Measurements from ENCODE around the gene C6orf136. TPM values are rescaled to one million over a fixed set of nuclear protein-coding genes. Genes with fewer than 3 reads are reported as not detected.

The C6orf136 gene
- total and polyA plus RNA-seq, 8 donors = 7.3 to 126 (median 23.4) TPM

GRCh38 chr6:30643656-30644055, 3.3 kb upstream of the C6orf136 start:
- intact Hi-C loops (cut with DNase I; ENCODE audit: low total_unique reads) = no loop called here
- WGBS, 5 donors = 86 to 98% (median 97%) methylated on average over 2 of the region's 2 CpGs
- Histone ChIP-seq H3K27ac (no peak overlapping the region), H3K9me3 (no peaks in the 10 kb centered on the region), H3K36me3 (peaks cover 0 to 68% (median 62%) of the 10 kb centered on the region in 4 donors), H3K4me3 (no peak overlapping the region), H3K4me1 (peaks cover 8 to 23% (median 22%) of the 10 kb centered on the region in 4 donors), H3K27me3 (no peaks in the 10 kb centered on the region)
- no peak for DNase-seq
- TF ChIP-seq POLR2AphosphoS5 (IDR thresholded peaks at IDR 0.05) (no peak), CTCF (IDR thresholded peaks at IDR 0.05) (no peak), EP300 (IDR thresholded peaks at IDR 0.05) (no peak), POLR2A (IDR thresholded peaks at IDR 0.05) (no peak)

- H3K36me3 ChIP-seq = peaks cover 0 to 68% (median 60%) of the 10 kb centered on the region in 4 donors
- no peak overlapping the region for H3K4me3 ChIP-seq
- H3K9me3 ChIP-seq = no peaks in the 10 kb centered on the region
- DNase-seq = no peak
- intact Hi-C loops (cut with DNase I; ENCODE audit: low total_unique reads) = no loop called here
- 69 to 75% (median 70%) methylated on average over 5 of the region's 5 CpGs for WGBS, 5 donors
- no peak for TF ChIP-seq CTCF (IDR thresholded peaks at IDR 0.05)
- TF ChIP-seq POLR2AphosphoS5 (IDR thresholded peaks at IDR 0.05) = no peak
- TF ChIP-seq POLR2A (IDR thresholded peaks at IDR 0.05) = no peak
- no peak for TF ChIP-seq EP300 (IDR thresholded peaks at IDR 0.05)
- H3K27me3 ChIP-seq = no peaks in the 10 kb centered on the region
- H3K27ac ChIP-seq = no peak overlapping the region
- H3K4me1 ChIP-seq = peaks cover 11 to 30% (median 26%) of the 10 kb centered on the region in 4 donors
Measured at GRCh38 chr6:30644769-30645168, 2.2 kb upstream of the C6orf136 start.

GRCh38 chr6:30645989-30646388, 944 bp upstream of the C6orf136 start:
- peaks cover 0 to 63% (median 60%) of the 10 kb centered on the region in 4 donors for H3K36me3 ChIP-seq
- 58 to 77% (median 68%) methylated on average over 1 of the region's 1 CpG for WGBS, 5 donors
- peak overlapping the region in 2 of 4 donors; percentile 93 to 96 for H3K4me3 ChIP-seq
- no peak for DNase-seq
- peak overlapping the region in 3 of 5 donors; percentile 93 to 98 (median 97) for H3K27ac ChIP-seq
- intact Hi-C loops (cut with DNase I; ENCODE audit: low total_unique reads) = no loop called here
- peaks cover 11 to 30% (median 26%) of the 10 kb centered on the region in 4 donors for H3K4me1 ChIP-seq
- H3K9me3 ChIP-seq = no peaks in the 10 kb centered on the region
- TF ChIP-seq EP300 (IDR thresholded peaks at IDR 0.05) (no peak), POLR2AphosphoS5 (IDR thresholded peaks at IDR 0.05) (no peak), CTCF (IDR thresholded peaks at IDR 0.05) (no peak), POLR2A (IDR thresholded peaks at IDR 0.05) (no peak)
- H3K27me3 ChIP-seq = no peaks in the 10 kb centered on the region

- intact Hi-C loops (cut with DNase I; ENCODE audit: low total_unique reads) = no loop called here
- H3K27me3 ChIP-seq = no peaks in the 10 kb centered on the region
- H3K27ac ChIP-seq = peak overlapping the region; percentile 92 to 98 (median 97)
- TF ChIP-seq EP300 (IDR thresholded peaks at IDR 0.05) = no peak
- peak in 2 of 3 donors; percentile 32 for TF ChIP-seq POLR2AphosphoS5 (IDR thresholded peaks at IDR 0.05)
- TF ChIP-seq CTCF (IDR thresholded peaks at IDR 0.05) = no peak
- TF ChIP-seq POLR2A (IDR thresholded peaks at IDR 0.05) = no peak
- peak; percentile 80 to 90 for DNase-seq
- H3K9me3 ChIP-seq = no peaks in the 10 kb centered on the region
- H3K4me1 ChIP-seq = peaks cover 11 to 30% (median 26%) of the 10 kb centered on the region in 4 donors
- H3K4me3 ChIP-seq = peak overlapping the region; percentile 71 to 96 (median 92)
- H3K36me3 ChIP-seq = peaks cover 14 to 63% (median 60%) of the 10 kb centered on the region in 4 donors
- 0 to 1% (median 0%) methylated on average over 11 to 78 of the region's 78 CpGs for WGBS, 5 donors
Measured at GRCh38 chr6:30647242-30648116, 546 bp downstream of the C6orf136 start.

All from stomach (tissue), 9 donors.